Neuron (in vitro differentiated cells): ENCODE data around the gene RAC3.

Source experiments
- H2AFZ ChIP-seq: one replicate; pipeline ENCODE4 v1.6.1; 2013; ENCODE audit warnings: low read depth, mild to moderate bottlenecking, inconsistent platforms, low read length, moderate library complexity
- H3K27me3 ChIP-seq: one replicate; pipeline ENCODE4 v1.6.1; 2013; ENCODE audit warnings: low read length; ENCODE audit not compliant: insufficient read depth
- H3K36me3 ChIP-seq: one replicate; pipeline ENCODE4 v1.6.1; 2013; ENCODE audit warnings: low read length; ENCODE audit not compliant: insufficient read depth
- H3K4me1 ChIP-seq: one replicate; pipeline ENCODE4 v1.6.1; 2013; ENCODE audit warnings: low read length; ENCODE audit not compliant: insufficient read depth
- H3K4me3 ChIP-seq: 2 replicates; pipeline ENCODE4 v1.5.1; 2013; ENCODE audit warnings: mild to moderate bottlenecking, low read length, moderate library complexity
- H3K9me3 ChIP-seq: one replicate; pipeline ENCODE4 v1.6.1; 2013; ENCODE audit warnings: low read length

Gene RAC3

GRCh38 chr17:81994593-81995462, 36.6 kb upstream of the RAC3 start:
- peaks cover 30% of the 10 kb centered on the region for H3K4me1 ChIP-seq

GRCh38 chr17:81995463-81996231, 35.8 kb upstream of the RAC3 start:
- peaks cover 30% of the 10 kb centered on the region for H3K4me1 ChIP-seq
- H2AFZ ChIP-seq: no peak overlapping the region

More at GRCh38 chr17:81994593-81995462, 36.6 kb upstream of the RAC3 start:
- Histone ChIP-seq H3K27me3 (no peaks in the 10 kb centered on the region), H3K9me3 (peaks cover 9% of the 10 kb centered on the region), H2AFZ (no peak overlapping the region), H3K36me3 (peaks cover 5% of the 10 kb centered on the region), H3K4me3 (no peak overlapping the region)

GRCh38 chr17:81996232-81996756, 35.2 kb upstream of the RAC3 start:
- no peak overlapping the region for H3K4me3 ChIP-seq
- peaks cover 5% of the 10 kb centered on the region for H3K36me3 ChIP-seq
- no peaks in the 10 kb centered on the region for H3K9me3 ChIP-seq
- peaks cover 27% of the 10 kb centered on the region for H3K4me1 ChIP-seq
- H3K27me3 ChIP-seq: no peaks in the 10 kb centered on the region
- H2AFZ ChIP-seq: no peak overlapping the region

More at GRCh38 chr17:81995463-81996231, 35.8 kb upstream of the RAC3 start:
- H3K27me3 ChIP-seq: no peaks in the 10 kb centered on the region
- H3K9me3 ChIP-seq: peaks cover 3% of the 10 kb centered on the region
- H3K4me3 ChIP-seq: no peak overlapping the region
- H3K36me3 ChIP-seq: peaks cover 5% of the 10 kb centered on the region

GRCh38 chr17:81996757-81997441, 34.6 kb upstream of the RAC3 start:
- Histone ChIP-seq H3K27me3 (no peaks in the 10 kb centered on the region), H3K4me3 (no peak overlapping the region), H3K36me3 (peaks cover 5% of the 10 kb centered on the region), H3K4me1 (peaks cover 21% of the 10 kb centered on the region), H3K9me3 (no peaks in the 10 kb centered on the region), H2AFZ (no peak overlapping the region)

DNA sequence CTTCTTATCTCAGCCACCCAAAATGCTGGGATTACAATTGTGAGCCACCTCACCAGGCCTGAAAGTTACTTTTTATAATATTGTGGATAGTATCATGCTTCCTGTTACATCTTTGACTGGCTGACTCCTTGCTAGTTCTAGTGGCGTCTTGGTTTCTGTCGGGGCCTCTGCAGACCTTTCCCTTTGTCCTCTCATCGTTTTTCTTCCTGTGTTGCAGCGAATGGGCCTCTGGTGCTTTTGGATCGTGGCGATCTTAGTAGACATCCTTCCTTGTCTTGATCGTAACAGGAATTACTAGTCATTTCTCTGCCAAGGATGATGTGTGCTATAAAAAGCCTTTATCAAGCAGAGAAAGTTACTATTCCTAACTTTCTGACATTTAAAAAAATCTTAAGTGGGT, 33.3 kb upstream of the RAC3 start:
- no peaks in the 10 kb centered on the region for H3K27me3 ChIP-seq
- H2AFZ ChIP-seq: no peak overlapping the region
- no peaks in the 10 kb centered on the region for H3K9me3 ChIP-seq
- H3K4me3 ChIP-seq: no peak overlapping the region
- peaks cover 5% of the 10 kb centered on the region for H3K36me3 ChIP-seq
- H3K4me1 ChIP-seq: peaks cover 11% of the 10 kb centered on the region

- Histone ChIP-seq H3K27me3 (no peaks in the 10 kb centered on the region), H3K4me3 (no peak overlapping the region), H3K9me3 (no peaks in the 10 kb centered on the region), H3K36me3 (peaks cover 5% of the 10 kb centered on the region), H3K4me1 (peaks cover 16% of the 10 kb centered on the region), H2AFZ (no peak overlapping the region)
These were observed 32.6 kb upstream of the RAC3 start for GRCh38 chr17:81998691-81999438.

DNA sequence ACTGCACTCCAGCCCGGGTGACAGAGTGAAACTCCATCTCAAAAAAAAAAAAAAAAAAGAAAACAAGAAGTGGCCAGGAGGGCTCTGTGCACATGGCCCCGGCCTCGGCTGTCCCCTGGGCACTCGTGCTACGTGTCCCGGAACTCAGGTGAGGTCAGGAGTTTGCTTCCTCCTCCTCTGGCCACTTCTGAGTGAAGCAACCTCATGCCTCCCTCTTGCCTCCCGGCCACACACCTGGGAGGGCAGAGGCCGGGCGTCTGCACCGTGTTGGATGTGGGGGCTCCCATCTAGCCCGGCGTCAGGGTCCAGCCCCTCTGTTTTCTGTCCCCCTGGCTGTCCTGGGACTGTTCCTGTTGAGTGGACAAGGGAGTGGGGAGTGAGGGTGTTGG, 31.9 kb upstream of the RAC3 start:
- no peak overlapping the region for H3K4me3 ChIP-seq
- peaks cover 5% of the 10 kb centered on the region for H3K36me3 ChIP-seq
- no peak overlapping the region for H2AFZ ChIP-seq
- H3K27me3 ChIP-seq: no peaks in the 10 kb centered on the region
- H3K9me3 ChIP-seq: no peaks in the 10 kb centered on the region
- peaks cover 14% of the 10 kb centered on the region for H3K4me1 ChIP-seq

DNA sequence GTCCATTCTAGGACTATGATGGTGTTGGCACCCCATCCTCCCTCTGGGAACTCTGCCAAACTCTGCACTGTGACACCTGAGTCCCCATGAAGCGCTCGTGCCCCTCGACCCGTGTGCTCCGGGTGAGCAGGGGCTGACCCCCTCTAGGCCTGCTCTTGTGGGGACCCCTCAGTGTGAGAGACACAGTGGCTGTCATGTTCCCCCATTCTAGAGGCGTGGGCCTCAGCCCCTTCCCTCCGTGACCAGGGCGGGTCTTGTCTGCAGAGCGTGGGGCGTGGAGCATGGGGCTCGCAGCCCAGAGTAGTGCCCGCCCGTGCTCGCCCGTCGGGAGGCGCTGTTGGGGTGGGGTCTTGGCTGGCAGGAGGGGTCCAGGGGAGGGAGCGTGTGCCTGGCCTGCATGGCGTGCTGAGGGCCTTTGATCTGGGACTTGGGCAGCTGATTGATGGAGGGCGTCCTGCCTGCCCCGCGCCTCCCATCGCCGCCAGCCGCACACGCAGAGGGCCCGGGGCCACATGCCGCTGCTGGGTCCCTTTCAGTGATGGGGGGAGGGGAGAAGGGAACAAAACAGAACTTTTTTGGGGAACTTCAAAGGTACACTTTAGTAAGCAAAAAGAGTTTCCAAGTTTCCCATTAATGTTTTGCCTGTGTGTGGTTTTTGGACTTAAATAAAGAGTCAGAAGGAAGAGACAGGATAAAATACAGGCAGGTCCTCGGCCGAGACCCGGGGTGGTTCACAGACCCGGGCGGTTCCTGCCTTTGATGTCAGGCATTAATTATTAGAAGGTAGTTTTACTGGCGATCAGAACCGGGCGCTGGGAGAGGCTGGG, 31.3 kb upstream of the RAC3 start:
- no peak overlapping the region for H3K4me3 ChIP-seq
- H3K36me3 ChIP-seq: peaks cover 5% of the 10 kb centered on the region
- H2AFZ ChIP-seq: no peak overlapping the region
- no peaks in the 10 kb centered on the region for H3K9me3 ChIP-seq
- no peaks in the 10 kb centered on the region for H3K27me3 ChIP-seq
- peaks cover 13% of the 10 kb centered on the region for H3K4me1 ChIP-seq

DNA sequence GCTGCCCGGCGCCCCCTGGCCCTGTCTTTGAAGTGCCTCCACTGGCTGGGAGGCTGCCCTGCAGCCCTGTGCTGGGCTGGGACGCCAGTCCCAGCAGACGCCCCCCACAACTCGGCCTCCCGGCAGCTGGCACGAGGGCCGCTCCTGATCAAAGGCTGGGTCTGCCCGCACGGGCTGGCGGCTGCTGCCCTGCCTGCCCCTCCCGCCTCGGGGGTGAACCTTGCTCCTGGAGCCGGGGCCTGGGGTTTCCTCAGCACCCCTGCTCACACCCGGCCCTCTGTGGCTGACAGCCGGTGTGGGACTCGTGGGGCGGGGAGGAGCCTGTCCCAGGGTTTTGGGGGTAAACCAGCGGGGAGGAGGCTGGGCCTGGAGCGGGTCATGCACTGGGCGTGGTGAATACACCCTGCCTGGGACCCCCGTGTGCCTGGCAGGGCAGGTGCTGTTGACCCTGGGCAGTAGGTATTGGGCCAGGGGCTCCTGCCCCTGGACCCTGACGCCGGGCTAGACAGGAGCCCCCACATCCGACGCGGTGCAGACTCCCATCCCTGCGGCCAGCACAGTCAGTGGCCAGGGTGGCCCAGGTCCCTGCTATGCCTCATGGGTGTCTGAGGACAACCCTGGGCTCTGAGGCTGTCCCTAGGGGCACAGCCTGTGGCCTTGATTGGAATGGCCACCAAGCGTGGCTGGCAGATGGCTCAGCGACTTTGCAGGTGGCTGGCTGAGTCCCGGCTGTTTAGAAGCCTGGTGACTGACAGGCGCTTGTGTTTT, 30.5 kb upstream of the RAC3 start:
- peaks cover 5% of the 10 kb centered on the region for H3K36me3 ChIP-seq
- H3K4me3 ChIP-seq: no peak overlapping the region
- no peaks in the 10 kb centered on the region for H3K27me3 ChIP-seq
- H3K4me1 ChIP-seq: peaks cover 10% of the 10 kb centered on the region
- no peak overlapping the region for H2AFZ ChIP-seq
- H3K9me3 ChIP-seq: no peaks in the 10 kb centered on the region

- Histone ChIP-seq H3K27me3 (no peaks in the 10 kb centered on the region), H3K4me1 (peaks cover 10% of the 10 kb centered on the region), H3K4me3 (no peak overlapping the region), H3K9me3 (no peaks in the 10 kb centered on the region), H3K36me3 (peaks cover 5% of the 10 kb centered on the region), H2AFZ (no peak overlapping the region)
These were observed 29.9 kb upstream of the RAC3 start for GRCh38 chr17:82001571-82002056.
